GM23248 (cell line): ENCODE results near the gene SH3GL3. TPM values are rescaled to one million over a fixed set of nuclear protein-coding genes. Genes with fewer than 3 reads are reported as not detected.

Experiments used
- DNase-seq: peaks from one replicate; pipeline ENCODE4 v3.0.0-alpha.2; 2015
- H2AFZ ChIP-seq: fragments of 200-600 bp; sonication (generic); 2 replicates; pipeline ENCODE4 v1.6.1; 2016; ENCODE audit warnings: antibody characterized with exemption
- H3F3A ChIP-seq: fragments of 200-600 bp; sonication (generic); 2 replicates; pipeline ENCODE4 v1.6.1; 2016; ENCODE audit warnings: mild to moderate bottlenecking, antibody characterized with exemption, mixed run types; ENCODE audit not compliant: insufficient read depth
- H3K27ac ChIP-seq: fragments of 200-600 bp; sonication (generic); 2 replicates; pipeline ENCODE4 v1.5.1; 2016; ENCODE audit warnings: mild to moderate bottlenecking
- H3K27me3 ChIP-seq: fragments of 200-600 bp; sonication (generic); replicated peaks from 2 replicates; pipeline ENCODE4 v1.6.1; 2016; ENCODE audit warnings: mild to moderate bottlenecking; ENCODE audit not compliant: insufficient read depth
- H3K36me3 ChIP-seq: fragments of 200-600 bp; sonication (generic); 2 replicates; pipeline ENCODE4 v1.6.1; 2016; ENCODE audit warnings: low read depth, mild to moderate bottlenecking
- H3K4me1 ChIP-seq: fragments of 200-600 bp; sonication (generic); 2 replicates; pipeline ENCODE4 v1.6.1; 2016; ENCODE audit warnings: mild to moderate bottlenecking; ENCODE audit not compliant: insufficient read depth
- H3K4me2 ChIP-seq: fragments of 200-600 bp; sonication (generic); one replicate; pipeline ENCODE4 v1.6.1; 2016; ENCODE audit warnings: mild to moderate bottlenecking; ENCODE audit not compliant: unreplicated experiment
- H3K4me3 ChIP-seq: fragments of 200-600 bp; sonication (generic); 2 replicates; pipeline ENCODE4 v1.5.1; 2016; ENCODE audit warnings: mild to moderate bottlenecking
- H3K79me2 ChIP-seq: fragments of 200-600 bp; sonication (generic); 2 replicates; pipeline ENCODE4 v1.6.1; 2016; ENCODE audit warnings: mild to moderate bottlenecking; ENCODE audit not compliant: insufficient read depth
- H3K9ac ChIP-seq: fragments of 200-600 bp; sonication (generic); 2 replicates; pipeline ENCODE4 v1.6.1; 2016; ENCODE audit warnings: mild to moderate bottlenecking
- H3K9me2 ChIP-seq: fragments of 200-600 bp; sonication (generic); 2 replicates; pipeline ENCODE4 v1.6.1; 2016; ENCODE audit warnings: mixed run types, mild to moderate bottlenecking, moderate library complexity; ENCODE audit not compliant: insufficient read depth
- H3K9me3 ChIP-seq: fragments of 200-600 bp; sonication (generic); one replicate; pipeline ENCODE4 v1.6.1; 2017; ENCODE audit warnings: low read depth
- H4K20me1 ChIP-seq: fragments of 200-600 bp; sonication (generic); 2 replicates; pipeline ENCODE4 v1.6.0; 2016; ENCODE audit not compliant: insufficient read depth
- EZH2 ChIP-seq: fragments of 200-600 bp; sonication (generic); IDR thresholded peaks from 2 replicates; pipeline ENCODE4 v1.6.1; 2018; ENCODE audit warnings: antibody characterized with exemption, mild to moderate bottlenecking; ENCODE audit not compliant: insufficient read depth, poor library complexity, severe bottlenecking
- EZH2phosphoT487 ChIP-seq: fragments of 200-600 bp; sonication (generic); IDR thresholded peaks from 2 replicates; pipeline ENCODE4 v1.6.1; 2018; ENCODE audit warnings: antibody characterized with exemption, moderate library complexity, mild to moderate bottlenecking, low read depth; ENCODE audit not compliant: insufficient read depth
- WGBS, 2 experiments: methylation state at CpG; one replicate each; pipeline ENCODE4 v1.1.6; 2015 to 2017; ENCODE audit warnings: low lambda C conversion rate in 2 of 2, low coverage in 1 of 2; ENCODE audit errors: missing lambda C conversion rate in 2 of 2; 5-methylcytosine and 5-hydroxymethylcytosine counted together
- in situ Hi-C: fragments of 300-500 bp; cut with MboI; formaldehyde crosslinking; loops from 2 replicates; pipeline ENCODE4 v1.15.0; 2020
- polyA plus RNA-seq: library from polyadenylated mRNA; unstranded; fragments of >200 nt; fragmentation: Nextera tagmentation; extraction: Ambion mirVana; gene quantifications from 2 replicates; pipeline ENCODE4 v1.2.1, GENCODE V29; 2016
- total RNA-seq: library from RNA; depleted of rRNA; stranded (reverse); fragments of >200 nt; shearing (Covaris generic); gene quantifications from 2 replicates; pipeline ENCODE4 v1.2.3, GENCODE V29; 2014

The SH3GL3 gene
- total and polyA plus RNA-seq, 2 experiments from 2014 or later, result 0.28 TPM; not detected in 1

DNA sequence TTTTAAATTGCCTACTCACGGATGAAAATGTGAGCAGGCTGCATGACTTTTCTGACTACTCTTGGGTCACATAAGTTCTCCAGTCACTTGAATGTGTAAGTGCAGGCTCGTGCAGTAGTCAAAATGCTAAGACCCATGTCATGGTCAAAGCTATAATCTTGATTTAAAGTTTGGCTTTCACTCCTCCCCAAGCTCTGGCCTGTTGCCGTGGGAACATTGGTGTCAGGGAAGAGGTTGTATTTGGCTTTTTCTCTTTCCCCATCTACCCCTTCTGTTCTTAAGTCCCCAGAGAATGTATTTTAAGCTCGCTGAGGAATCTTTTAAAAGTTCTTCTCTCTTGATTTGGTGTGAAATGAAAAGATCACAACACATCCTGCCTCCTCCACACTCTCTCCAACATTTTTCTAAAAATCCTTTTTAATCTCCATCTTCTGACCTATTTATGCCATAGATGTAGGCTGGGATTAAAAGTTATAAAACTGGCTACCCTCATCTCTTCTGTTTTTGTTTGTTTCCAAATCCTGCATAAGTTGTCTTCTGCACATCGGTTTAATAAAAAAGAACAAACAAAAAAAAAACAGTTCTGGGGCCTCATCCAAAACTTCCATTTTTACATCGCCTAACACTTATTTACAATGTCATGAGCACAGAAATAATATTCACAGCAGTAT lies 145.4 kb downstream of the SH3GL3 start:
- Histone ChIP-seq H3K79me2 (no peaks in the 10 kb centered on the region), H3K9ac (no peak overlapping the region), H3K9me3 (no peaks in the 10 kb centered on the region), H2AFZ (no peak overlapping the region), H3F3A (no peaks in the 10 kb centered on the region), H3K4me1 (no peaks in the 10 kb centered on the region), H3K4me2 (no peak overlapping the region), H3K27ac (no peak overlapping the region), H3K9me2 (no peaks in the 10 kb centered on the region), H3K4me3 (no peak overlapping the region), H3K27me3 (no peaks in the 10 kb centered on the region), H4K20me1 (no peaks in the 10 kb centered on the region), H3K36me3 (no peaks in the 10 kb centered on the region)
- TF ChIP-seq EZH2 (no peak), EZH2phosphoT487 (no peak)
- 31 to 35% methylated on average over 6 of the region's 6 CpGs for WGBS, 2 experiments
- in situ Hi-C loops, result no loop called here
- no peak for DNase-seq

- in situ Hi-C loops, result no loop called here
- Histone ChIP-seq H3K79me2 (no peaks in the 10 kb centered on the region), H4K20me1 (no peaks in the 10 kb centered on the region), H3K4me3 (no peak overlapping the region), H3K9ac (no peak overlapping the region), H3K27me3 (no peaks in the 10 kb centered on the region), H3K4me1 (no peaks in the 10 kb centered on the region), H3K36me3 (no peaks in the 10 kb centered on the region), H3K4me2 (no peak overlapping the region), H3K9me3 (no peaks in the 10 kb centered on the region), H2AFZ (no peak overlapping the region), H3K9me2 (no peaks in the 10 kb centered on the region), H3F3A (no peaks in the 10 kb centered on the region), H3K27ac (no peak overlapping the region)
- WGBS, 2 experiments, result 42 to 50% methylated on average over 1 of the region's 1 CpG
- no peak for DNase-seq
- TF ChIP-seq EZH2phosphoT487 (no peak), EZH2 (no peak)
These were observed 148.1 kb downstream of the SH3GL3 start for GRCh38 chr15:83595191-83595590.

DNA sequence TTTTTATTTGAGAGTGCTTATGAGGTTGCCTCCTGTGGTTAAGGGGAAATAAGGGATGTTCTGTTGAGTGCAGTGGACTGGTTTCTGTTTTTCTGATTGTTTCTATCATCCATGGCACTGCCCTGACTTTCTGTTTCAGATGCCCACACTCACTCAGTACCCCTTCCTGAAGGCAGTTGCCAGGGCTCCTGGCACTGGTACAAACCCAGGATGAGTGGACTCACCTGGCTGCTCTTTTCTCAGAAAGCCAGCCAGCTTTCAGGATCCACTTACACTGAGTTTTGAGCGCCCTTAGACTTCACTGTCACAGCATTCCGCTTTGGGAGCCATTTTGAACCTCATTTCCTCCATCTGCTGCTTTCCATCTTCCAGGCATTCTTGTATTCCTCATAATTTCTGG lies 150.9 kb downstream of the SH3GL3 start:
- TF ChIP-seq EZH2phosphoT487 (no peak), EZH2 (no peak)
- H3K27ac ChIP-seq, result no peak overlapping the region
- no peak overlapping the region for H3K4me2 ChIP-seq
- H3K27me3 ChIP-seq, result no peaks in the 10 kb centered on the region
- no peak overlapping the region for H3K9ac ChIP-seq
- WGBS, 2 experiments, result 29 to 30% methylated on average over 2 of the region's 2 CpGs
- H3K36me3 ChIP-seq, result no peaks in the 10 kb centered on the region
- H2AFZ ChIP-seq, result no peak overlapping the region
- H3K9me2 ChIP-seq, result no peaks in the 10 kb centered on the region
- no peaks in the 10 kb centered on the region for H3F3A ChIP-seq
- no peaks in the 10 kb centered on the region for H4K20me1 ChIP-seq
- in situ Hi-C loops, result no loop called here
- no peaks in the 10 kb centered on the region for H3K79me2 ChIP-seq
- DNase-seq, result no peak
- no peak overlapping the region for H3K4me3 ChIP-seq
- no peaks in the 10 kb centered on the region for H3K9me3 ChIP-seq
- no peaks in the 10 kb centered on the region for H3K4me1 ChIP-seq

GRCh38 chr15:83602021-83602420 lies 154.9 kb downstream of the SH3GL3 start:
- Histone ChIP-seq H3K9me3 (no peaks in the 10 kb centered on the region), H3K27ac (no peak overlapping the region), H3K4me2 (no peak overlapping the region), H3K36me3 (no peaks in the 10 kb centered on the region), H3K4me1 (no peaks in the 10 kb centered on the region), H3K4me3 (no peak overlapping the region), H2AFZ (no peak overlapping the region), H3K9ac (no peak overlapping the region), H4K20me1 (no peaks in the 10 kb centered on the region), H3K79me2 (no peaks in the 10 kb centered on the region), H3K9me2 (no peaks in the 10 kb centered on the region), H3F3A (no peaks in the 10 kb centered on the region), H3K27me3 (0 out of 2 replicates have a peak, but pooled peaks cover 6% of the 10 kb centered on the region)
- TF ChIP-seq EZH2 (no peak), EZH2phosphoT487 (no peak)
- WGBS, 2 experiments, result 48 to 49% methylated on average over 2 of the region's 2 CpGs
- in situ Hi-C loops, result no loop called here
- DNase-seq, result no peak

GRCh38 chr15:83604549-83604948 lies 157.4 kb downstream of the SH3GL3 start:
- Histone ChIP-seq H3K27ac (no peak overlapping the region), H3K9me2 (no peaks in the 10 kb centered on the region), H3K4me3 (no peak overlapping the region), H3K27me3 (0 out of 2 replicates have a peak, but pooled peaks cover 6% of the 10 kb centered on the region), H3K4me2 (no peak overlapping the region), H3K9ac (no peak overlapping the region), H3F3A (no peaks in the 10 kb centered on the region), H3K9me3 (no peaks in the 10 kb centered on the region), H3K79me2 (no peaks in the 10 kb centered on the region), H4K20me1 (no peaks in the 10 kb centered on the region), H3K4me1 (no peaks in the 10 kb centered on the region), H2AFZ (no peak overlapping the region), H3K36me3 (no peaks in the 10 kb centered on the region)
- TF ChIP-seq EZH2phosphoT487 (no peak), EZH2 (no peak)
- DNase-seq, result no peak
- WGBS, 2 experiments, result 30 to 53% methylated on average over 1 of the region's 1 CpG
- in situ Hi-C loops, result no loop called here
